HG03378 (cell line): ENCODE results near the gene ECEL1.

ENCODE experiments used
- ATAC-seq: cut with Tn5 transposase; IDR thresholded peaks from one replicate; pipeline ENCODE4 v1.9.1; 2021; ENCODE audit warnings: mild to moderate bottlenecking, moderate library complexity; ENCODE audit not compliant: unreplicated experiment

The ECEL1 gene

GRCh38 chr2:232484628-232485347, 2.8 kb downstream of the ECEL1 start:
- ATAC-seq, result no peak

GRCh38 chr2:232483923-232484627, 3.6 kb downstream of the ECEL1 start:
- no peak for ATAC-seq

GRCh38 chr2:232483311-232483922, 4.2 kb downstream of the ECEL1 start:
- no peak for ATAC-seq

- no peak for ATAC-seq
Measured at GRCh38 chr2:232482301-232483238, 5.1 kb downstream of the ECEL1 start.

GRCh38 chr2:232481322-232482140, 6.1 kb downstream of the ECEL1 start:
- no peak for ATAC-seq

- ATAC-seq, result no peak
Measured at GRCh38 chr2:232480201-232481190, 7.1 kb downstream of the ECEL1 start.

GRCh38 chr2:232479341-232480200, 8.1 kb downstream of the ECEL1 start:
- ATAC-seq, result no peak

GRCh38 chr2:232478571-232479340, 8.9 kb downstream of the ECEL1 start:
- no peak for ATAC-seq

GRCh38 chr2:232477751-232478510, 9.7 kb downstream of the ECEL1 start:
- ATAC-seq, result no peak

GRCh38 chr2:232476791-232477190, 10.8 kb downstream of the ECEL1 start:
- no peak for ATAC-seq

GRCh38 chr2:232476045-232476444, 11.6 kb downstream of the ECEL1 start:
- ATAC-seq, result no peak

- no peak for ATAC-seq
Measured at GRCh38 chr2:232473467-232473890, 14.2 kb downstream of the ECEL1 start.

GRCh38 chr2:232466221-232466620, 21.4 kb downstream of the ECEL1 start:
- ATAC-seq, result no peak

- no peak for ATAC-seq
Measured at GRCh38 chr2:232465061-232465460, 22.6 kb downstream of the ECEL1 start.

- ATAC-seq, result no peak
Measured at GRCh38 chr2:232464544-232464885, 23.1 kb downstream of the ECEL1 start.

GRCh38 chr2:232463701-232464543, 23.7 kb downstream of the ECEL1 start:
- no peak for ATAC-seq
